ENCODE results near the gene PFKFB4.
"Not testable (repeated sequence)": the region's sequence is repeated elsewhere in the genome, so short reads cannot be mapped to it uniquely, and the experiment has no call there.

PFKFB4 gene

GRCh38 chr3:48536116-48536515, 20.5 kb downstream of the PFKFB4 start:
- no peak overlapping the region for H3K27ac ChIP-seq

GRCh38 chr3:48535578-48535977, 21.0 kb downstream of the PFKFB4 start:
- H3K27ac ChIP-seq = no peak overlapping the region
- no peak for TF ChIP-seq CTCF (conservative IDR thresholded peaks at IDR 0.05)

More at GRCh38 chr3:48536116-48536515, 20.5 kb downstream of the PFKFB4 start:
- no peak for TF ChIP-seq CTCF (conservative IDR thresholded peaks at IDR 0.05)

- TF ChIP-seq CTCF (conservative IDR thresholded peaks at IDR 0.05) = no peak
- H3K27ac ChIP-seq = no peak overlapping the region
Observed at GRCh38 chr3:48532977-48533337, 23.6 kb downstream of the PFKFB4 start.

GRCh38 chr3:48532271-48532976, 24.2 kb downstream of the PFKFB4 start:
- no peak for TF ChIP-seq CTCF (conservative IDR thresholded peaks at IDR 0.05)

GRCh38 chr3:48530701-48531100, 25.9 kb downstream of the PFKFB4 start:
- H3K27ac ChIP-seq = not testable (repeated sequence)

More at GRCh38 chr3:48532271-48532976, 24.2 kb downstream of the PFKFB4 start:
- H3K27ac ChIP-seq = no peak overlapping the region

GRCh38 chr3:48528754-48529153, 27.8 kb downstream of the PFKFB4 start:
- no peak overlapping the region for H3K27ac ChIP-seq
- TF ChIP-seq CTCF (conservative IDR thresholded peaks at IDR 0.05) = no peak

- TF ChIP-seq CTCF (conservative IDR thresholded peaks at IDR 0.05) = no peak
- H3K27ac ChIP-seq = no peak overlapping the region
Observed at GRCh38 chr3:48528048-48528447, 28.6 kb downstream of the PFKFB4 start.

GRCh38 chr3:48524970-48525369, 31.6 kb downstream of the PFKFB4 start:
- TF ChIP-seq CTCF (conservative IDR thresholded peaks at IDR 0.05) = no peak
- no peak overlapping the region for H3K27ac ChIP-seq
